ENCODE measurements around the gene KLF15.

KLF15 gene

GRCh38 chr3:126394179-126394976 lies 37.2 kb upstream of the KLF15 start, which contains the start of gene CFAP100:
Gene CFAP100 (plus strand): TSS chr3:126394909. CDS start chr3:126396001, 1,092 bp downstream.
- peak within 1 kb of the TSS; percentile 11 for H3K4me3 ChIP-seq (ENCODE audit: low read length)
- DNase-seq (ENCODE audit: low read depth): no peak
- no peak for TF ChIP-seq CTCF (conservative IDR thresholded peaks at IDR 0.05; ENCODE audit: low read depth, low read length)

- TF ChIP-seq CTCF (conservative IDR thresholded peaks at IDR 0.05; ENCODE audit: low read depth, low read length): no peak
- DNase-seq (ENCODE audit: low read depth): no peak
- no peak overlapping the region for H3K4me3 ChIP-seq (ENCODE audit: low read length)
These were observed 36.4 kb upstream of the KLF15 start for GRCh38 chr3:126393563-126393962.

GRCh38 chr3:126392246-126392645 lies 35.0 kb upstream of the KLF15 start:
- no peak for DNase-seq (ENCODE audit: low read depth)
- no peak overlapping the region for H3K4me3 ChIP-seq (ENCODE audit: low read length)
- no peak for TF ChIP-seq CTCF (conservative IDR thresholded peaks at IDR 0.05; ENCODE audit: low read depth, low read length)

GRCh38 chr3:126391631-126392030 lies 34.4 kb upstream of the KLF15 start:
- no peak for TF ChIP-seq CTCF (conservative IDR thresholded peaks at IDR 0.05; ENCODE audit: low read depth, low read length)
- DNase-seq (ENCODE audit: low read depth): no peak

GRCh38 chr3:126390751-126391150 lies 33.5 kb upstream of the KLF15 start:
- no peak for TF ChIP-seq CTCF (conservative IDR thresholded peaks at IDR 0.05; ENCODE audit: low read depth, low read length)
- DNase-seq (ENCODE audit: low read depth): no peak

More at GRCh38 chr3:126391631-126392030, 34.4 kb upstream of the KLF15 start:
- H3K4me3 ChIP-seq (ENCODE audit: low read length): no peak overlapping the region

GRCh38 chr3:126390201-126390600 lies 33.0 kb upstream of the KLF15 start:
- DNase-seq (ENCODE audit: low read depth): no peak
- no peak for TF ChIP-seq CTCF (conservative IDR thresholded peaks at IDR 0.05; ENCODE audit: low read depth, low read length)

More at GRCh38 chr3:126390751-126391150, 33.5 kb upstream of the KLF15 start:
- no peak overlapping the region for H3K4me3 ChIP-seq (ENCODE audit: low read length)

GRCh38 chr3:126389794-126390146 lies 32.6 kb upstream of the KLF15 start:
- DNase-seq (ENCODE audit: low read depth): no peak
- TF ChIP-seq CTCF (conservative IDR thresholded peaks at IDR 0.05; ENCODE audit: low read depth, low read length): no peak
- no peak overlapping the region for H3K4me3 ChIP-seq (ENCODE audit: low read length)

More at GRCh38 chr3:126390201-126390600, 33.0 kb upstream of the KLF15 start:
- no peak overlapping the region for H3K4me3 ChIP-seq (ENCODE audit: low read length)
